SW 1271 (cell line): ENCODE results near the gene IWS1.
"Not testable (repeated sequence)": the region's sequence is repeated elsewhere in the genome, so short reads cannot be mapped to it uniquely, and the experiment has no call there.

Experiments used
- DNase-seq, 2 experiments: peaks; one replicate each; lab custom pipeline; 2025; lab: John Stamatoyannopoulos, UW

The IWS1 gene

DNA sequence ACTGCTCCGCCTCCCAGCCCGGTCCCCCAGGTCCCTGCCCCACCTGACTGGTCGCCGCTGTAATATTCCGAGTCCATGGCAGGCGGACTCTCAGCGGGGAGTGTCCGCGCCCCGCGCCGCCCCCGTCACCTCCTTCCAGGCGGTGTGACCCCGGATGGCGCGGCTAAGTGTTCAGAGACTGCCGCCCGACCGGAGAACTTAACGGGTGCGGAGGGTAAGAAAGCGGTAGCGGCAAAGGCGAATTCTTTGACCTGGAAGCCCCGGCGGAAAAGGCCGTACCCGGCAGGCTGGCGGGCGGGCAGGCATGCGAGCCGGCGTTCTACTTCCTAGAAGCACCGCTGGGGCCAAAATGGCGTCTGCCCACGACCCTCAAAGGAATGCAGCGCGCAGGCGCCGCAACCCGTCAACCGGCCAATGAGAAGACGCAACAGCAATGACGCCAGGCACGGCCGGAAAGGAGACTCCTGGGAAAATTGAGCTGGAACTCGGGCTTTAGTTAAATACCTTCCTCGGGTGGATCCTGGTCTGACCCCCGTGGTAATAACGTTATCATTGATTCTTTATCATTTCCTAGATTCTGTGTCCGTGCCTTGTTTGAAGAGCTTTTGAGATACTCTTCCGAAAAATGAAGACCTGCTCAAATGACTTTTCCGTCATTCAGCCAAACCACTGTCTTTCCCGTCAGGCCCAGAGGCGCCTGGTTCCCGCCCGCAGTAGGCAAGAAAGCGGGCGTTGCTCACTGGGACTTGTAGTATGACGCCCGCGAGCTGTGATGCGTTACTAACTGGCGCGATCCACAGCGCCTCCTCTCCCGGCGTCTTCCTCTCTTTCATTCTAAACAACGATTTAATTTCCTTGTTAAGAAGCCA is at the start of gene IWS1:
Gene IWS1, minus strand, starts transcription at position 358 of the 869 bp plus-strand sequence. Its CDS starts 281 bp downstream, at position 77.
- DNase-seq: peak; percentile 87 to 97

DNA sequence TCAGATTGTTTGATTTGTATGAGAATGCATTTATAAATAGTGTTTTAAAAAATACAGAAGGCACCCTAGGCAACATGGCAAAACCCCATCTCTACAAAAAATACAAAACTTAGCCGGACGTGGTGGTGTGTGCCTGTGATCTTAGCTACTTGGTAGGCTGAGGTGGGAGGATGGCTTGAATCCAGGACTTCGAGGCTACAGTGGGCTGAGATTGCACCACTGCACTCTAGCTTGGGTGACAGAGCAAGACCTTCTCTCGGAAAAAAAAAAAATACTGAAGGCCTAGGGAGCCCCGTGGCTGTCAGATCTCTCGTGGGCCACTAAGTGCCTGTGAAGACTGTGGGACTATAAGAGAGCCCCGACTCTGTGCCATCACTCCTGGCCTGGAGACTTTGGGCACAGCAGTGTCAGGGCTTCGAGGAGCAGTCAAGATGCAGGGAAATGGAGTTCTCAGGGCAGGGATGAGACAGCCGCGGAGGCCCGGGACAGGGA is 49.7 kb upstream of the IWS1 start:
- DNase-seq: no peak

DNA sequence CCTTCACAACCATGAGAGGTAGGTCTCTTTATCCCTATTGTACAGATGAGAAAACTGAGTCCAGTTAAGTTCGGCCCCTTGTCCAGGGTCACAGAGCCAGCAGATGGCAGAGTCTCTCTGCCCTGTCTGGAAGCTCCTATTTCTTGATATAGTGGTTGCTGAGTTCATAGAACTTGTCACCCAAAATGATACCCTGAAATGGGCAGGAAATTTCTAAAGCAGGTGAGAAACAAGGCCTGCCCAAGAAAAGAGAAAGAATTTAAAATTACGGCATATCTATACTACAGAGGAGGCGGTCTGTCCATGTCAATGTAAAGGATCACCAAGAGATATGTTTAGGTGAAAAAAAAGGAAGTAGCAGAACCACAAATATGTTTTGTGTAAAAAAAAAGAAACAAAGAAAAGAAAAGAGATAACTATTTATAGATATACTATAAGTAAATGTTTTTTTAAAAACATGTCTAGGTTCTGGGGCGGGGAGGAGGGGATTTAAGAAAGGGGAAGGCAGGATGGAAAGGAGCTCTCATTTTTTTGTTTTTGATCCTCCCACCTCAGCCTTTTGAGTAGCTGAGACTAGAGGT is 49.0 kb upstream of the IWS1 start:
- no peak for DNase-seq

DNA sequence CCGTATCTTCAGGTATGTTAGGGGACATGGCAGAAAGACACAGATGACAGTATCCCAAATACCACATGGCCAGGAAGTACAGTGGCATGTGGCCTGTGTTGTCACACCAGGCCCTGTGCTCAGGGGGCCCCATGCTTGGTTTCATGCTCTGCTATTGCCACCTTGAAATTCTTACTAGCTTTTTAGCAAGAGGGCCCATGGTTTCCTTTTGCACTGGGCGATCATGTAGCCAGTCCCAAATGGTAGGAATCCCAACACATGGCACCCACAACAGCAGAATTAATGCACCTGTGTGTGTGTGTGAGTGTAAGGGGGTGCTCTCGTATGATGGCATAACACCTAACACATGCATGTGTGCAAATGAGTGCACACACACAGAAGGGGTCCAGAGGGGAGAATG is 48.4 kb upstream of the IWS1 start:
- no peak for DNase-seq

DNA sequence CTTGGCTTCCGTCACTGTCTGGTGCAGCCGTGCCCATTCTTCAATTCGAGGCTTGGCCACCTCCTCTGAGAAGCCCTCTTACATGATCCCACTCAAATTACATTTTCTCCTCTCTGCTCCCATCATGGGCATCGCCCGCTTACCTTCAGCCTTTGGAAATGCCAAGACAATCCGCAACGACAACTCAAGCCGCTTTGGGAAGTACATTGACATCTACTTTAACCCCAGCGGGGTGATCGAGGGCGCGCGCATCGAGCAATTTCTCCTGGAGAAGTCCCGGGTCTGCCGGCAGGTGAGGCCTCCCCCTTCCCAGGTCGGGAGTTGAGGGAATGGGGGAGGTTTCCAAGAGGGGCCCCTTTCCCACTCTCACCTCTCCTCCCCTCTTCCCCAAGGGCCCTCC is 47.5 kb upstream of the IWS1 start:
- DNase-seq: no peak

DNA sequence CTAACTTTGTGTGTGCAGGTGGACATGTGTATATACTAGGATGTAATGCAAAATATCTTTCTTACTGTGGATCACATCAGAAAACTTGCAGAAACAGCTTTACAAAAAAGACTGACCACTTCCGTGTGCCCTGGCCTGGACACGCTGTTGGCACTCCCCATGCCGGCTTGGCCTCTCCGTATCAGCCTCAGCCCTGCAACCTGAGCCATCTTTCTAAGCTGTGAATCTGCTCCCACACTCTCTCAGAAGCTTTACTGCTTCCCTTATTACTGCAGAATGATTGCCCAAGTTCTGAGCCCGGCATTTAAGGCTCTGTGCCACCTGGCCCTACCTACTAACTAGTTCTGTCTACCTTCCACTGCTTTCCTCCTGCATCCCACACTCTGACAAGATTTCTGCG is 47.0 kb upstream of the IWS1 start:
- DNase-seq: no peak

DNA sequence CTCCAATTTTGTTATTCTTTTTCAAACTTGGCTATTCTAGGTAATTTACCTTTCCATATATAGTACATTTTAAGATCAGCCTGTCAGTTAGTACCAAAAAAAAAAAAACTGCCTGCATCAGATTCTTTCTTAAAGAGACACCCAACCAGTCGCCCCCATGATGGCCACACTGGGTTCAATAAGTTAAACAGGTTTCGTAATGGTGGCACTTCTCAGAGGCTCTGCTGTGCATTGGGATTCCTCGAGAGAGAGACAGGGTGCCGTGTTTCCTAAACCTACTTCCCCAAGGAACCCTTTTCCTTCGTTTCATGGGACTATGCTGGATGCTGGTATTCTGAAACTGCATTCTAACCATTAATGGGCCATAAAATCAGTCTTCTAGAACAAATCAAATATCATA is 46.6 kb upstream of the IWS1 start:
- DNase-seq: no peak

DNA sequence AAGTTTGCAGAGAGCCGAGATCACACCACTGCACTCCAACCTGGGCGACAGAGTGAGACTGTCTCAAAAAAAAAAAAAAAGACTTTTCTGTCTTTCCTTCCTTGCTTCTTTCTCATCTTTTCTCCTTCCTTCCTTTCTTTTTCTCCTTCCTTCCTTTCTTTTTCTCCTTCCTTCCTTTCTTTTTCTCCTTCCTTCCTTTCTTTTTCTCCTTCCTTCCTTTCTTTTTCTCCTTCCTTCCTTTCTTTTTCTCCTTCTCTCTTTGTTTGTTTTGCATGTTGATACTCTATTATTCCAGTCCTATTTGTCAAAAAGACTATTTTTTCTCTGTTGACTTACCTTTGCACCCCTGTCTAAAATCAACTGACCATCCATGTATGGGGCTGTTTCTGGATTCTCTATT is 46.1 kb upstream of the IWS1 start:
- DNase-seq: not testable (repeated sequence)

DNA sequence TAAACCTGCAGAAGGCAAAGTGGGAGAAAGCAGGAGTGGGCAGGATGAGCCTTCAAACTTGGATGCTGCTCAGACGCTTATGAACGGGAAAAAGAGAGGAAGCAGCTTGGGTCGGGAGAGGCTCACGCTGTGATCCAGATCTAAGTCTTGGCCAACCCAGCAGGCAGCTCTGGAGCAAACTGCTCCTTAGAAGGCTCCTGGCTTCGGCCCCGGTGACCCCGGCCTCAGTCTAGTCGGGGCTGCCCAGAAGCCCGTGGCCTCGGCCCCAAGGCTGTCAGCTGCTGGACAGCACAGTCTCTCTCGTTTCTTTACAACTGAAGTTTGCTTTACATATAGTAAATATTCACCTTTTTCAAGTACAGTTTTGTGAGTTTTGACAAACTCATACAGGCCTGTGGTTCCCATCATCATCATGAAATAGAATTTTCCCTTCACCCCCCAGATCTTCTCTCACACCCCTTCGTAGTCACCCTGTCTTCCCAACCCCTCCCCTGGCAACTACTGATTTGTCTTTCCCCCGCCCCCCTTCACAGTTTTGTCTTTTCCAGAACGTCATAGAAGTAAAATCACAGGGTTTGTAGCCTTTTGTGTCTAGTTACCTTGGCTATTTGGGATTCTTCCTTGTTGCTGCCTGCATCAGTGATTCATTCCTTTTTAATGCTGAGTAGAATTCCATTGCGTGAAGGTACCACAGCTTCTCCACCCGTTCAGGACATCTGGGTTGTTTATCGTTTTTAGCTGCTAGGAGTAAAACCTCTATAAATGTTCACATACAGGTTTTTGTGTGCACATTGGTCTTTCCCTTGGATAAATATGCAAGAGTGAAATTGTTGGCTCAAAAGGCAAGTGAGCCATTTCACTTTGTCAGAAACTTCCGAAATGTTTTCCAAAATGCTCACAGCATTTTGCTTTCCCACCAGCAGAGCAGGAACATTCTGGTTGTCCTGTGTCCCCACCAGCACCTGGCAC is 44.3 kb upstream of the IWS1 start:
- no peak for DNase-seq

DNA sequence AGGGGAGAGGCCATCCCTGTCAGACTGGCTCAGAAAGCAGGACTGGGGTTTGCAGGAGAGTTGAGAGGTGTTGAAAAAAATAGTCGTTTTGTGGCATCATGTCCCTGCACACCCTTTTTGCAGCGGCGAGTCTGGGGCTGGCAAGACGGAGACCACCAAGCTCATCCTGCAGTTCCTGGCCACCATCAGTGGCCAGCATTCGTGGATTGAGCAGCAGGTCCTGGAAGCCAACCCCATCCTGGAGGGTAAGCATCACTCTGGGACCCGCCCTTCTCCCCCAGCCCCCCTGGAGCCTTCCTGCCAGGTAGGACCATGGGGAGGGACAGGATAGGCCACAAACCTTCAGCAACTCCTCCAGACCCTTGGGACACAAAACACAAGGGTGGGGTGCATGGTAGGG is 43.4 kb upstream of the IWS1 start:
- DNase-seq: no peak

DNA sequence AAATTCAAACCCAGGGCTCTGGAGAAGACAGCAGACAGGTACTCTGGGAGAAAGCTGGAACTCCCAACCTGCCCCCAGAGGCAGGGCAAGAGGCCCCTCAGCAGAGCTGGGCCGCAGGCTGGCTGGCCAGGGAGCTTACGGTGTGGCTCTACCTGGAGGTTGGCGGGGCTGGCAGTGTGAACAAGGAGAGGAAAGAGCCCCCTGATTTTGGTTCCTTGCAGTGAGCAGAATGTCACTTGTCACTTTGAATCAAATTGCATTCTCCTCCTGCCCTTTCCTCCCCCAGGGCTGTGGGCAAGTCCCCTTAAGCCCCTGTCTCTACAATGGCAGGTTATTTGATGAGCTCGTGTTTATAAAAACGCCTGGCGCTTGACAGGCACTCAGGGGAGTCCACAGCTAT is 41.8 kb upstream of the IWS1 start:
- no peak for DNase-seq

DNA sequence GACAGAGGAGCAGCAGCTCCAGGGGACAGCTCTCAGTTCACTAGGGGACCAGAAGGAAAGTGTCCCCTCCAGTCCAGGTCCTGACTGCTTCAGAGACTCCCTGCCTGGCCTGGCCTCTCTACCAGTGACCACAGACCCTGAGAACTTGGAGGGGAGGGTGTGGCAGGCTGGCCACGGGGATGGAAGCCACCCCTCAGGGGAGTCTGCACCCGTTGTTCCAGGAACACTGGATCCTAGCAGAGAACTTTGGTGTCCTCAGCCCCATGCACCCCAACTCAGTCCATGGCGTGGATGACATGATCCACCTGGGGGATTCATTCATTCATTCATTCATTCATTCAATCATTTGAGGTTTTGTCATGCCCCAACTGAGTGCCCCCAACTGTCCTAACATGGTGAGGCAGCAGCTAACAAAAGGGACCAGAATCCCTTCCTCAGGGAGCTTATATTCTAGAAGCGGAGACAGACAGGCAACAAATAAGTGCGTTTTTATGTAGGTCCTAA is 41.1 kb upstream of the IWS1 start:
- no peak for DNase-seq

DNA sequence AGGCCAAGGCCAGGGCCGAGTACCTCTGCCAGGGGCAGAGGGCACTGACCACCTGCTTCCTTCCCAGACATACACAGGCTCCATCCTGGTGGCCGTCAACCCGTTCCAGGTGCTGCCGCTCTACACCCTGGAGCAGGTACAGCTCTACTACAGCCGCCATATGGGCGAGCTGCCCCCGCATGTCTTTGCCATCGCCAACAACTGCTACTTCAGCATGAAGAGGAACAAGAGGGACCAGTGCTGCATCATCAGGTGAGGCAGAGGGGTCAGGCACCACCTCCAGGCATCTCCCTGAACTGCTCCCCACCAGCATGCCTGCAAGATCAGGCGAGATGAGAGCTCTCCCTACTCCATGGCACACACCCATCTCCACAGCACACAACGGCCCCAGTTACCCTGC is 40.3 kb upstream of the IWS1 start:
- DNase-seq: no peak

DNA sequence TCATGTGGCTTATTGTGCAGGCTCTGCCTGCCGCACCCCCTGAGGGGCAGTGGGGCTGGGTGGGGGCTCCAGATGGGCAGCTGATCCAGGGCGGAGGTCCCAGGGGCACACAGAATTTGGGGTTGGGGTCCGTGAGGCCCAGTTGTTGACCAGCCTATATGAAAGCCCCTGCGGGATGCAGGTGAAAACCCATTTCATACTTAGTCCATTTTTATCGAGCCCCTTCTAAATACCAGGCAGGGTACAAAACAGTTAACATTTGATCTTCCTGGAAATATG is 39.8 kb upstream of the IWS1 start:
- DNase-seq: no peak

DNA sequence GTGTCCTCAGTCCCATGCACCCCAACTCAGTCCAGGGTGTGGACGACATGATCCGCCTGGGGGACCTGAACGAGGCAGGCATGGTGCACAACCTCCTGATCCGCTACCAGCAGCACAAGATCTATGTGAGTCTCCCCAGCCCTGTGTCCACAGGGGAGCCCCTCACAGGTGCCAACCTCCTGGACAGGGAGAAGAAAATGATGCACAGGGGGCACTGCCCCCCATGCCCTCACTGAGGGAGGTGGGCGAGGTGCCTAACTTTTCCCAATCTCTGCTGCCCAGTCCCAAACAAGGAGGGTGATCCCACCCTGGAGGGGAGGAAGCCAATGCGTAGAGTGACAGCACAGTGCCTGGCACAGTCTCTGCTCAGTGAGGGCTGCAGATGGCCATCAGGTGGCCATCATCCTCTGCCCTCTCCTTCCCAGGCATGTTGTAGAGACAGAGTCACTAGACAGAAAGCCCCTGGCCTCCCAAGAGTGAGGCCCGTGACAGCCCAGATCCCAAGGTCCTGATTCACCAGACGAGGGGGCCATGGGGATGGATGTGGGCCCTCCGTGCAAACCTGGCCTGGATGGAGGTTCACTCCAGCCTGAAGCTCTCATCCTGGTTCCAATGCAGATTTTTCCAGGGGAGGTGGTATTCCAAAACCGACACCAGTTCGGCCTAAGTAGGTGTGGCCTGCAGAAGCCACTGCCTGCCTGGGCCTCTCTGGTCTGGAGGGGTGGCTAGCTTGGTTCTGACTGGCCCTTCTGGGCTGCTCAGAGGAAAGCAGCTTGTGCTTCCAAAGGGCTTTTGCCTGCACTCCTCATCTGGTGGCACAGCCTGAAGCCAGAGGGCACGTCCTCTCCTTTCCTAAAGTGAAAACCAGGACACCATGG is 39.2 kb upstream of the IWS1 start:
- DNase-seq: no peak

DNA sequence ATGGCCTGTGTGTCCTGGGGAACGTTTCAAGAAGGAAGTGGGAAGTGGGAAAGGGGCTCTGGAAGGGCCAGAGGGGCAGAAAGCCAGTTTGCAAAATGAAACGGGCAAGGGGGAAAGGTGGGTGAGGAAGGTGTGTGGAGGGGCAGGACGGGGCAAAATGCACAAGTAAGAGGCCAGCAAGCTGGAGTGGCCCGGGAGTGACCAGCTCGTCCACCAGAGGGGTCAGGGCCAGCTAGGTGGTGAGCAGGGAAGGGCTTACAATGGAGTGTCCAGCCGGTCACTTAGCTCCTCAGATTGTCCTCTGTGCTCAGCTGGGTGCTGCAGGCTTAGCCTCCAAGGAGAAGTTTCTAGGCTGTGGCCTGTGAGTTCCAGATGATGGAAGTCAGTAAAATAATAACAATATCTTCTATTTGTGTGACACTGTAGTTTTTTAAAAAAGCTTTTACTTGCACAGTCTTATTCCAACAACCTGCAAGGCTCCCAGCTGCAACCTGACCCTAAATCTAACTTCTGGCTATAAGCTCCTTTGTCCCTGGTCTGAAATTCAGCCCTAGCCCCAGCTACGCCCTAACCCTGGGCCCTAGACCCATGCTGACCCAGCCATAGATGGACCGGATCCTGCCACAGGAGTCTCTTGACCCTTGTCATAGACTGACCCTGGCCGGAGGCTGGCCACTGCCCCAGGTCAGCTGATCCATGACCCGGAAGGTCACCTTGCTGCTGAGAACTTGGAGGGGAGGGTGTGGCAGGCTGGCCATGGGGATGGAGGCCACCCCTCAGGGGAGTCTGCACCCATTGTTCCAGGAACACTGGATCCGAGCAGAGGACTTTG is 38.4 kb upstream of the IWS1 start:
- DNase-seq: no peak

DNA sequence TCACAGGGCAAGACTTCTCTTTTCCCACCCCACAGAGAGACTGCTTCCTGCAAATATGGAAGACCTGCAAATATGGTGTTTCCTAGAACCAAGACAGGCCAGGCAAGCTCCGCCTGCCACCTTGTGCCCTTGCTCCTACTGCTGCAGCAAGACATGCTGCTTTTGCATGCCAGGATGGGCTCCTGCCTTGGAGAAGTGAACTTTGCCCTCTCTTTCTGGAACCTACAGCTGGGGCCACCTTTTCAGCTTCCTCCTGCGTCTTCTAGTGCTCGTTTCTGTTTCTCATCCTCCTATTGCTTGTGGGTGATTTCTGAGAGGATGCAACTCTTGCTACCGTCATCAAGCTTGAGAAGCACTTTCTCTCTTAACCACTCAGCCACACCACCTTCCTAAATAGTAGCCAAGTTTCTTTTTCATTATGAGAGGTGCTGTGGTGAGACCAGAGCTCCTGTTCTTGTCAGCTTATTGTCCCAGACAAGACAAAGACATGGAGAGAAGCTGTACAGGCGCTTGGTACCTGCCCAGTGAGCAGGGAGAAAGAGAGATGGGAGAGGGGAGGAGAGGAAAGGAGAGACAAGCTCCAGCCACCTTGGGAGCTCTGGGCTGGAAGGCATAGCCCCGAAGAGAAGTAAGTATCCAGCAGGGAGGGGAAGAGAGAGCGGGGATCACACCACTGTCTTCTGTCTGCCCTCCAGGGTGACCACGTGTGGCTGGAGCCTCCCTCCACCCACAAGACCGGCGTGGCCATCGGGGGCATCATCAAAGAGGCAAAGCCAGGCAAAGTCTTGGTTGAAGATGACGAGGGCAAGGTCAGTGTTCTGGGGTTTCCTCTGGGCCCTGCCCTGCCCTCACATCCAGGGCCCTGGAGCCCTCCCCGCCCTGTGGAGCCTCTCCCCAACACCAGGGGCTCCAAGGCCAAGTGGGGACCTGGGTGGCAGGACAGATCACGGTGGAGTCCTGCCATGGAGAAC is 37.5 kb upstream of the IWS1 start:
- DNase-seq: no peak

DNA sequence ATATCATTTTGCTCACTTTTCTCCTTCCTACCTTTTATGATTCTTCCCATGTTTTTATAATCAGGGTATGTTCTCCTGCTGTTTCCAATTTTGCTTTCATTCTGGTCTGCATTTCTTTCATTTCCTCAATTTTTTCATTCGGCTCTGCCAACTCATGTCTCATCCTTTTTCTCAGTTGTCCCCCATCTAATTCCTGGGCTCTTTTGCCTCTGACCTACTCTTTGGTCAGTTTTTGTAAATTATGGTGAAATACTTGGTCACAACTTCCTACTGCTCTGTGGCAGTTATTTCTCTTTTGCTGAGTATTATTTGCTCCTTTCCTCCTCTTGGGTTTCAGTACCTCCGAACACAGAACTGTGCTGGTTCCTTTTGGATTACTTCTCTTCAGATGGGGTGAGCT is 36.6 kb upstream of the IWS1 start:
- DNase-seq: no peak

DNA sequence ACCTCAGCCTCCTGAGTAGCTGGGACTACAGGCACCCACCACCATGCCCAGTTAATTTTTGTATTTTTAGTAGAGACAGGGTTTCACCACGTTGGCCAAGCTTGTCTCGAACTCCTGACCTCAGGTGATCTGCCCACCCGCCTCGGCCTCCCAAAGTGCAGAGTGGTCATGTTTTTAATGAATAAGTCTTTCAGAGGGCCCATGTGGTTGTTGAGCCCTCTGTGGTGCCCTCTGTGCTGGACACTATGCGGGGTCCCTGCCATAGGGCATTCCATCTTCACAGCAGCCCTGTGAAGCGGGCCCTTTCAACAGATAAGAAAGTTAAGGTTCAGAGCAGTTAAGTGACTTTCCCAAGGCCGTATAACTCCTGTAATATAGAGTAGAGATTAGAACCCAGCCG is 35.1 kb upstream of the IWS1 start:
- no peak for DNase-seq
